Activated CD4-positive, alpha-beta T cell treated with anti-CD3 and anti-CD28 coated beads for 36 hours (primary cell): ENCODE results near the gene FMNL2. TPM values are rescaled to one million over a fixed set of nuclear protein-coding genes. Genes with fewer than 3 reads are reported as not detected.

Experiments used
- ATAC-seq: fragments of 200-7000 bp; cut with Tn5 transposase; one replicate; pipeline ENCODE4 v1.10.0; 2021; ENCODE audit warnings: mild to moderate bottlenecking, moderate library complexity
- CTCF ChIA-PET: fragments of 350-600 bp; sonication (Branson Sonifier 250); formaldehyde crosslinking; loops from one replicate; lab custom pipeline; 2021; ENCODE audit warnings: antibody characterized with exemption; lab: Charles Lee
- POLR2A ChIA-PET: fragments of 350-600 bp; sonication (Branson Sonifier 250); formaldehyde crosslinking; loops from one replicate; lab custom pipeline; 2021; ENCODE audit warnings: antibody characterized with exemption, inconsistent platforms; lab: Charles Lee
- DNase-seq: peaks from one replicate; pipeline ENCODE4 v3.0.0-alpha.2; 2020
- H3K27ac Mint-ChIP-seq: one replicate; pipeline ENCODE4 v1.8.0; 2021; ENCODE audit warnings: mixed read lengths
- H3K27me3 Mint-ChIP-seq: one replicate; pipeline ENCODE4 v1.8.0; 2021; ENCODE audit warnings: mixed read lengths
- H3K36me3 Mint-ChIP-seq: one replicate; pipeline ENCODE4 v1.8.0; 2021; ENCODE audit warnings: low read depth, mixed read lengths
- H3K4me1 Mint-ChIP-seq: one replicate; pipeline ENCODE4 v1.8.0; 2021; ENCODE audit warnings: mixed read lengths
- H3K4me3 Mint-ChIP-seq: one replicate; pipeline ENCODE4 v1.8.0; 2021; ENCODE audit warnings: mild to moderate bottlenecking, moderate library complexity, mixed read lengths
- H3K9me3 Mint-ChIP-seq: one replicate; pipeline ENCODE4 v1.8.0; 2021; ENCODE audit warnings: low read depth, mixed read lengths
- intact Hi-C, 2 experiments: fragments of 100-400 bp; cut with DNase I in 1 of 2; cut with micrococcal nuclease in 1 of 2; formaldehyde crosslinking; loops; one replicate each; pipeline versions ENCODE4 v1.14.2 to v1.15.1; 2022 to 2024; cut with DNase I, micrococcal nuclease
- total RNA-seq, 2 experiments: library from RNA; stranded (reverse); gene quantifications; one replicate each; pipeline ENCODE4 v1.2.3, GENCODE V29; 2021

The FMNL2 gene
- total RNA-seq, 2 experiments from 2014 or later = 3.0 to 3.3 TPM

- no peaks in the 10 kb centered on the region for H3K9me3 Mint-ChIP-seq
- DNase-seq (no peak), ATAC-seq (no peak)
- CTCF ChIA-PET = interaction anchor here (1.1 kb wide), 1 partner anchor 627 kb away, joined by 3 read pairs; no protein-coding TSS in a partner anchor
- no peak overlapping the region for H3K4me3 Mint-ChIP-seq
- no peak overlapping the region for H3K27ac Mint-ChIP-seq
- H3K4me1 Mint-ChIP-seq = peaks cover 10% of the 10 kb centered on the region
- POLR2A ChIA-PET = no interaction called here
- intact Hi-C loops = loop anchor here in 1 of 2 experiments (5.0 kb wide), 1 partner anchor 65 kb away; the partner anchor contains the start of genes ARL6IP6 and PRPF40A
- no peaks in the 10 kb centered on the region for H3K27me3 Mint-ChIP-seq
- peaks cover 27% of the 10 kb centered on the region for H3K36me3 Mint-ChIP-seq
These were observed 316.9 kb downstream of the FMNL2 start for GRCh38 chr2:152651834-152652233.

DNA sequence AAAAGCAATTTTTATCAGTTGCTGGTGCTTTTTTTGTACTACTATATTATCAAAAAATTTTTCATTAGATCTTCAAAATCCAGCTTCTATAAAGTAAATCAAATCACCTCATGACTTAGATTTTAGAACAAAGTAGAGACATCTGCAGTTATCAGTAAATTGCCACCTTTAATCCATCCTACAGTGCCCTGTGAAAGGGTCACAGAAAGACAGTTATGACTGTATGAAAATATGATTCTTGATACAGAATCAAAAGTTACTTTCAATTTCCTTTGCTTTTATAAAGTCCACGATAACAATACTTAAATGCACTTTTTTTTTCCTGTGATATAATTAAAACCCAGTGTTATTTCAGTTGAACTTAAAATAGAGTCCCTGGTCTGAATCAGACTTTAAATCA lies 320.9 kb downstream of the FMNL2 start:
- peaks cover 18% of the 10 kb centered on the region for H3K4me1 Mint-ChIP-seq
- H3K27me3 Mint-ChIP-seq = no peaks in the 10 kb centered on the region
- CTCF ChIA-PET = interaction anchor here (0.8 kb wide), 1 partner anchor 9 kb away, joined by 3 read pairs; no protein-coding TSS in a partner anchor
- intact Hi-C loops = loop anchor here in 1 of 2 experiments (5.0 kb wide), 1 partner anchor 36 kb away; no protein-coding TSS in a partner anchor
- POLR2A ChIA-PET = no interaction called here
- no peaks in the 10 kb centered on the region for H3K9me3 Mint-ChIP-seq
- no peak overlapping the region for H3K4me3 Mint-ChIP-seq
- peak; percentile 69 for ATAC-seq
- peaks cover 51% of the 10 kb centered on the region for H3K36me3 Mint-ChIP-seq
- DNase-seq = no peak
- H3K27ac Mint-ChIP-seq = no peak overlapping the region

GRCh38 chr2:152657043-152657442 lies 322.1 kb downstream of the FMNL2 start:
- peak; percentile 75 for ATAC-seq
- peaks cover 54% of the 10 kb centered on the region for H3K36me3 Mint-ChIP-seq
- CTCF ChIA-PET = interaction anchor here (0.5 kb wide), 1 partner anchor 620 kb away, joined by 3 read pairs; no protein-coding TSS in a partner anchor

GRCh38 chr2:152658221-152658620 lies 323.2 kb downstream of the FMNL2 start:
- no peaks in the 10 kb centered on the region for H3K27me3 Mint-ChIP-seq
- DNase-seq (no peak), ATAC-seq (no peak)
- H3K36me3 Mint-ChIP-seq = peaks cover 53% of the 10 kb centered on the region
- no peaks in the 10 kb centered on the region for H3K9me3 Mint-ChIP-seq
- H3K4me1 Mint-ChIP-seq = peaks cover 18% of the 10 kb centered on the region
- H3K4me3 Mint-ChIP-seq = no peak overlapping the region
- ChIA-PET CTCF (interaction anchor here (1.1 kb wide), 1 partner anchor 59 kb away, joined by 3 read pairs; the partner anchor contains the start of gene PRPF40A), POLR2A (no interaction called here)
- no peak overlapping the region for H3K27ac Mint-ChIP-seq
- intact Hi-C loops = loop anchor here in 1 of 2 experiments (5.0 kb wide), 1 partner anchor 34 kb away; no protein-coding TSS in a partner anchor

More at GRCh38 chr2:152657043-152657442, 322.1 kb downstream of the FMNL2 start:
- POLR2A ChIA-PET = interaction anchor here (0.6 kb wide), 1 partner anchor 1190 kb away, joined by 4 read pairs; no protein-coding TSS in a partner anchor
- intact Hi-C loops = loop anchor here in 1 of 2 experiments (5.0 kb wide), 1 partner anchor 35 kb away; no protein-coding TSS in a partner anchor
- no peaks in the 10 kb centered on the region for H3K27me3 Mint-ChIP-seq
- no peak overlapping the region for H3K4me3 Mint-ChIP-seq
- peak overlapping the region; percentile 20 for H3K27ac Mint-ChIP-seq
- H3K9me3 Mint-ChIP-seq = no peaks in the 10 kb centered on the region
- DNase-seq = no peak
- H3K4me1 Mint-ChIP-seq = peaks cover 18% of the 10 kb centered on the region

GRCh38 chr2:152661076-152661475 lies 326.1 kb downstream of the FMNL2 start:
- DNase-seq = no peak
- Mint-ChIP-seq H3K27ac (no peak overlapping the region), H3K27me3 (no peaks in the 10 kb centered on the region), H3K36me3 (peaks cover 57% of the 10 kb centered on the region), H3K9me3 (no peaks in the 10 kb centered on the region), H3K4me3 (no peak overlapping the region), H3K4me1 (peaks cover 15% of the 10 kb centered on the region)
- intact Hi-C loops = no loop called here
- no peak for ATAC-seq
- ChIA-PET POLR2A (no interaction called here), CTCF (interaction anchor here (1.2 kb wide), 1 partner anchor 26 kb away, joined by 3 read pairs; no protein-coding TSS in a partner anchor)

- POLR2A ChIA-PET = interaction anchor here (0.7 kb wide), 1 partner anchor 12 kb away, joined by 3 read pairs; no protein-coding TSS in a partner anchor
- intact Hi-C loops = no loop called here
- peaks cover 59% of the 10 kb centered on the region for H3K36me3 Mint-ChIP-seq
- H3K4me3 Mint-ChIP-seq = no peak overlapping the region
- CTCF ChIA-PET = interaction anchor here (1.3 kb wide), 1 partner anchor 9 kb away, joined by 3 read pairs; no protein-coding TSS in a partner anchor
- ATAC-seq (no peak), DNase-seq (no peak)
- no peaks in the 10 kb centered on the region for H3K4me1 Mint-ChIP-seq
- no peaks in the 10 kb centered on the region for H3K9me3 Mint-ChIP-seq
- no peaks in the 10 kb centered on the region for H3K27me3 Mint-ChIP-seq
- no peak overlapping the region for H3K27ac Mint-ChIP-seq
These were observed 329.8 kb downstream of the FMNL2 start for GRCh38 chr2:152664725-152665124.

GRCh38 chr2:152674334-152674733 lies 339.4 kb downstream of the FMNL2 start:
- no peak overlapping the region for H3K4me3 Mint-ChIP-seq
- no peak for DNase-seq
- ChIA-PET POLR2A (no interaction called here), CTCF (interaction anchor here (1.1 kb wide), 1 partner anchor 12 kb away, joined by 4 read pairs; no protein-coding TSS in a partner anchor)
- H3K4me1 Mint-ChIP-seq = peaks cover 5% of the 10 kb centered on the region
- H3K27ac Mint-ChIP-seq = no peak overlapping the region
- intact Hi-C loops = loop anchor here in 1 of 2 experiments (10.0 kb wide), 1 partner anchor 1210 kb away; no protein-coding TSS in a partner anchor
- peaks cover 42% of the 10 kb centered on the region for H3K36me3 Mint-ChIP-seq
- no peak for ATAC-seq
- no peaks in the 10 kb centered on the region for H3K9me3 Mint-ChIP-seq
- H3K27me3 Mint-ChIP-seq = no peaks in the 10 kb centered on the region

- peaks cover 47% of the 10 kb centered on the region for H3K36me3 Mint-ChIP-seq
- DNase-seq (no peak), ATAC-seq (no peak)
- H3K4me3 Mint-ChIP-seq = no peak overlapping the region
- H3K9me3 Mint-ChIP-seq = no peaks in the 10 kb centered on the region
- no peak overlapping the region for H3K27ac Mint-ChIP-seq
- POLR2A ChIA-PET = no interaction called here
- H3K27me3 Mint-ChIP-seq = no peaks in the 10 kb centered on the region
- H3K4me1 Mint-ChIP-seq = peaks cover 6% of the 10 kb centered on the region
- intact Hi-C loops = loop anchor here in 1 of 2 experiments (10.0 kb wide), 1 partner anchor 1212 kb away; no protein-coding TSS in a partner anchor
- CTCF ChIA-PET = interaction anchor here (0.6 kb wide), 1 partner anchor 38 kb away, joined by 4 read pairs; no protein-coding TSS in a partner anchor
These were observed 341.5 kb downstream of the FMNL2 start for GRCh38 chr2:152676461-152676860.

DNA sequence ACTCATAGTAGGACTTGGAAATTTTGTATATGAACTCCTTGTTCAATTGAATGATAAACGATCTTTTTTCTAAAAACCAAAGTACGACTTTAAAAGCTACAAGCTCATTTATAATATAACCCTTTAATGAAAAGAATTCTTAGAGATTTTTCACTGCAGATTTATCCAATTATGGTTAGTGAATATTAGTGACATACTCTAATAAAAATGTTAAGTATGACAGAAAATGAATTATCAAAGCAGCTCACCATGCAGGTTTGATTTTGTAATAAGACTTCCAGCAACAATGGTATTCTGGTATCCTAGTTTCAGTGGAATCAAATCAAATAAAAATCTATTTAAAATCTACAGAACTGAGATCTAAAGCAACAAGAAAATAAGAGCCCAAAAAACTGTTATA lies 343.8 kb downstream of the FMNL2 start:
- CTCF ChIA-PET = no interaction called here

DNA sequence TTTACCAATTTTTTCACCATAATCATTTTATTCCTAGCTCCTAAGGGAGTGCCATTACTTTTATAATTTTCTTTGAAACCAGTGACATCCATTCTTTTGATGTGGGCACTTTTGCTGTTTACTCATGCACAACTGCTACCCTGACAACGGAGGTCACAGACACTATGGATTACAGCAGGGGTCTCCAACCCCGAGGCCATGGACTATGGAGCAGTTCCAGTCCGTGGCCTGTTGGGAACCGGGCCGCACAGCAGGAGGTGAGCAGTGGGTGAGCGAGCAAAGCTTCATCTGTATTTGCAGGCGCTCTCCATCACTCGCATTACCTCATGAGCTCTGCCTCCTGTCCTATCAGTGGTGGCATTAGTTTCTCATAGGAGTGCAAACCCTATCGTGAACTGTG lies 347.7 kb downstream of the FMNL2 start:
- ChIA-PET POLR2A (no interaction called here), CTCF (interaction anchor here (1.0 kb wide), 1 partner anchor 29 kb away, joined by 3 read pairs; no protein-coding TSS in a partner anchor)
- Mint-ChIP-seq H3K27me3 (no peaks in the 10 kb centered on the region), H3K9me3 (no peaks in the 10 kb centered on the region), H3K4me3 (no peak overlapping the region), H3K36me3 (peaks cover 37% of the 10 kb centered on the region), H3K27ac (no peak overlapping the region), H3K4me1 (peaks cover 31% of the 10 kb centered on the region)
- no peak for ATAC-seq
- no peak for DNase-seq
- intact Hi-C loops = no loop called here

More for the DNA sequence above, 343.8 kb downstream of the FMNL2 start:
- Mint-ChIP-seq H3K27me3 (no peaks in the 10 kb centered on the region), H3K4me1 (peaks cover 17% of the 10 kb centered on the region), H3K36me3 (peaks cover 43% of the 10 kb centered on the region), H3K27ac (no peak overlapping the region), H3K9me3 (no peaks in the 10 kb centered on the region), H3K4me3 (no peak overlapping the region)
- DNase-seq = no peak
- POLR2A ChIA-PET = no interaction called here
- intact Hi-C loops = loop anchor here in 1 of 2 experiments (10.0 kb wide), 1 partner anchor 1214 kb away; no protein-coding TSS in a partner anchor
- no peak for ATAC-seq

- ChIA-PET POLR2A (no interaction called here), CTCF (interaction anchor here (0.5 to 1.0 kb wide), 3 partner anchors 28 to 1402 kb away, joined by 3 to 4 read pairs (median 3); no protein-coding TSS in a partner anchor)
- H3K4me3 Mint-ChIP-seq = no peak overlapping the region
- H3K9me3 Mint-ChIP-seq = no peaks in the 10 kb centered on the region
- H3K27me3 Mint-ChIP-seq = no peaks in the 10 kb centered on the region
- peaks cover 31% of the 10 kb centered on the region for H3K4me1 Mint-ChIP-seq
- H3K36me3 Mint-ChIP-seq = peaks cover 39% of the 10 kb centered on the region
- DNase-seq (no peak), ATAC-seq (no peak)
- intact Hi-C loops = no loop called here
- peak overlapping the region; percentile 8 for H3K27ac Mint-ChIP-seq
These were observed 348.4 kb downstream of the FMNL2 start for GRCh38 chr2:152683400-152683799.
